Measurements from ENCODE around the gene FAM131A. TPM values are rescaled to one million over a fixed set of nuclear protein-coding genes. Genes with fewer than 3 reads are reported as not detected.

FAM131A gene
- total RNA-seq, 1 donor from 2014 or later = 22.7 TPM

GRCh38 chr3:184387174-184387714 lies 49.8 kb downstream of the FAM131A start:
- TF ChIP-seq CTCF (conservative IDR thresholded peaks at IDR 0.05; ENCODE audit: low read depth, low read length) = no peak
- H3K4me3 ChIP-seq (ENCODE audit: low read depth, low read length) = no peak overlapping the region
- DNase-seq (ENCODE audit: low read depth) = no peak

- DNase-seq (ENCODE audit: low read depth) = no peak
- no peak for TF ChIP-seq CTCF (conservative IDR thresholded peaks at IDR 0.05; ENCODE audit: low read depth, low read length)
Observed at GRCh38 chr3:184388164-184388935, 51.0 kb downstream of the FAM131A start.

GRCh38 chr3:184388936-184389230 lies 51.5 kb downstream of the FAM131A start:
- DNase-seq (ENCODE audit: low read depth) = no peak
- no peak for TF ChIP-seq CTCF (conservative IDR thresholded peaks at IDR 0.05; ENCODE audit: low read depth, low read length)
- no peak overlapping the region for H3K4me3 ChIP-seq (ENCODE audit: low read depth, low read length)

More at GRCh38 chr3:184388164-184388935, 51.0 kb downstream of the FAM131A start:
- H3K4me3 ChIP-seq (ENCODE audit: low read depth, low read length) = no peak overlapping the region

- TF ChIP-seq CTCF (conservative IDR thresholded peaks at IDR 0.05; ENCODE audit: low read depth, low read length) = no peak
- no peak overlapping the region for H3K4me3 ChIP-seq (ENCODE audit: low read depth, low read length)
- no peak for DNase-seq (ENCODE audit: low read depth)
Observed at GRCh38 chr3:184389384-184389783, 52.0 kb downstream of the FAM131A start.

- no peak overlapping the region for H3K4me3 ChIP-seq (ENCODE audit: low read depth, low read length)
- TF ChIP-seq CTCF (conservative IDR thresholded peaks at IDR 0.05; ENCODE audit: low read depth, low read length) = no peak
- DNase-seq (ENCODE audit: low read depth) = no peak
Observed at GRCh38 chr3:184389935-184390528, 52.6 kb downstream of the FAM131A start.

GRCh38 chr3:184391266-184391665 lies 53.9 kb downstream of the FAM131A start:
- peak; percentile 70 for DNase-seq (ENCODE audit: low read depth)
- no peak overlapping the region for H3K4me3 ChIP-seq (ENCODE audit: low read depth, low read length)
- no peak for TF ChIP-seq CTCF (conservative IDR thresholded peaks at IDR 0.05; ENCODE audit: low read depth, low read length)

- TF ChIP-seq CTCF (conservative IDR thresholded peaks at IDR 0.05; ENCODE audit: low read depth, low read length) = no peak
- DNase-seq (ENCODE audit: low read depth) = no peak
- no peak overlapping the region for H3K4me3 ChIP-seq (ENCODE audit: low read depth, low read length)
Observed at GRCh38 chr3:184395320-184395660, 57.9 kb downstream of the FAM131A start.

Measured in epithelial cell of proximal tubule (primary cell).